H9 (cell line): Measurements from ENCODE around the gene DENND1A. TPM values are rescaled to one million over a fixed set of nuclear protein-coding genes. Genes with fewer than 3 reads are reported as not detected.

Experiments used
- DNase-seq: peaks from one replicate; pipeline ENCODE4 v3.0.0-alpha.2; 2017
- H2AFZ ChIP-seq: one replicate; pipeline ENCODE4 v1.6.1; 2013; ENCODE audit warnings: mild to moderate bottlenecking, low read length, control low read depth, moderate library complexity
- H2AK5ac ChIP-seq: 2 replicates; pipeline ENCODE4 v1.6.1; 2013; ENCODE audit warnings: low read length, control low read depth, mixed read lengths; ENCODE audit not compliant: insufficient read length
- H2BK120ac ChIP-seq: one replicate; pipeline ENCODE4 v1.6.1; 2013; ENCODE audit warnings: low read depth, mild to moderate bottlenecking, low read length, control low read depth, inconsistent platforms; ENCODE audit not compliant: poor library complexity, severe bottlenecking
- H2BK12ac ChIP-seq: 2 replicates; pipeline ENCODE4 v1.6.1; 2013; ENCODE audit warnings: low read length, control low read depth, mixed read lengths, low read depth; ENCODE audit not compliant: insufficient read length
- H2BK15ac ChIP-seq: 2 replicates; pipeline ENCODE4 v1.6.1; 2013; ENCODE audit warnings: low read depth, low read length, control low read depth
- H2BK20ac ChIP-seq: one replicate; pipeline ENCODE4 v1.6.1; 2013; ENCODE audit warnings: low read depth, mild to moderate bottlenecking, low read length, control low read depth, inconsistent platforms; ENCODE audit not compliant: poor library complexity, severe bottlenecking
- H2BK5ac ChIP-seq: 2 replicates; pipeline ENCODE4 v1.6.1; 2013; ENCODE audit warnings: low read length, control low read depth, mixed read lengths; ENCODE audit not compliant: insufficient read length
- H3K14ac ChIP-seq: 2 replicates; pipeline ENCODE4 v1.6.1; 2013; ENCODE audit warnings: low read length, control low read depth; ENCODE audit not compliant: insufficient read depth
- H3K18ac ChIP-seq: 2 replicates; pipeline ENCODE4 v1.6.1; 2013; ENCODE audit warnings: low read depth, mild to moderate bottlenecking, mixed read lengths, low read length, control low read depth; ENCODE audit not compliant: insufficient read length
- H3K23ac ChIP-seq: 2 replicates; pipeline ENCODE4 v1.6.1; 2013; ENCODE audit warnings: low read length, control low read depth, mixed read lengths, low read depth; ENCODE audit not compliant: insufficient read length
- H3K23me2 ChIP-seq: 2 replicates; pipeline ENCODE4 v1.6.1; 2013; ENCODE audit warnings: low read depth, mild to moderate bottlenecking, mixed read lengths, low read length, control low read depth; ENCODE audit not compliant: insufficient read length, poor library complexity, severe bottlenecking
- H3K27ac ChIP-seq: 2 replicates; pipeline ENCODE4 v1.5.1; 2013; ENCODE audit warnings: low read length, control low read depth, mixed read lengths, low read depth; ENCODE audit not compliant: insufficient read length
- H3K27me3 ChIP-seq: 2 replicates; pipeline ENCODE4 v1.6.1; 2013; ENCODE audit warnings: low read length, control low read depth, inconsistent platforms; ENCODE audit not compliant: insufficient read depth
- H3K4ac ChIP-seq: 2 replicates; pipeline ENCODE4 v1.6.1; 2013; ENCODE audit warnings: low read depth, mild to moderate bottlenecking, control low read depth, inconsistent platforms, low read length, moderate library complexity
- H3K4me1 ChIP-seq: 2 replicates; pipeline ENCODE4 v1.6.1; 2013; ENCODE audit warnings: low read length, control low read depth, inconsistent platforms; ENCODE audit not compliant: insufficient read depth
- H3K4me2 ChIP-seq: 2 replicates; pipeline ENCODE4 v1.6.1; 2013; ENCODE audit warnings: low read length, control low read depth, mixed read lengths; ENCODE audit not compliant: insufficient read length, insufficient read depth
- H3K56ac ChIP-seq: 2 replicates; pipeline ENCODE4 v1.6.1; 2013; ENCODE audit warnings: low read depth, mild to moderate bottlenecking, mixed read lengths, low read length, control low read depth; ENCODE audit not compliant: insufficient read length
- H3K79me1 ChIP-seq: 2 replicates; pipeline ENCODE4 v1.6.1; 2013; ENCODE audit warnings: low read depth, mild to moderate bottlenecking, moderate library complexity, low read length, control low read depth, inconsistent platforms; ENCODE audit not compliant: insufficient read depth, poor library complexity, severe bottlenecking
- H3K79me2 ChIP-seq: 2 replicates; pipeline ENCODE4 v1.6.1; 2013; ENCODE audit warnings: low read length, control low read depth, inconsistent platforms; ENCODE audit not compliant: insufficient read depth
- H3K9ac ChIP-seq: 2 replicates; pipeline ENCODE4 v1.6.1; 2013; ENCODE audit warnings: low read length, control low read depth, mixed read lengths; ENCODE audit not compliant: insufficient read length; ENCODE audit errors: extremely low read depth
- H3K9me3 ChIP-seq: one replicate; pipeline ENCODE4 v1.6.1; 2013; ENCODE audit warnings: low read depth, low read length, inconsistent platforms; ENCODE audit not compliant: control insufficient read depth
- H3T11ph ChIP-seq: one replicate; pipeline ENCODE4 v1.6.1; 2013; ENCODE audit warnings: mild to moderate bottlenecking, low read length, control low read depth, inconsistent platforms
- H4K20me1 ChIP-seq: one replicate; pipeline ENCODE4 v1.6.1; 2013; ENCODE audit not compliant: control insufficient read depth, insufficient read length, insufficient read depth
- H4K5ac ChIP-seq: 2 replicates; pipeline ENCODE4 v1.6.1; 2013; ENCODE audit warnings: low read depth, mild to moderate bottlenecking, mixed read lengths, low read length, control low read depth; ENCODE audit not compliant: insufficient read length
- H4K8ac ChIP-seq: replicated peaks from 2 replicates; pipeline ENCODE4 v1.6.1; 2013; ENCODE audit warnings: low read length, control low read depth, mixed read lengths, low read depth; ENCODE audit not compliant: insufficient read length
- H4K91ac ChIP-seq: 2 replicates; pipeline ENCODE4 v1.6.1; 2013; ENCODE audit warnings: low read depth, mild to moderate bottlenecking, moderate library complexity, mixed read lengths, low read length, control low read depth; ENCODE audit not compliant: insufficient read length
- H3K27ac Mint-ChIP-seq, 3 experiments: 2 replicates in 2 of 3; 3 replicates in 1 of 3; pipeline ENCODE4 v1.8.0; 2020 to 2021; ENCODE audit warnings: mixed read lengths in 3 of 3, mild to moderate bottlenecking in 1 of 3, moderate library complexity in 1 of 3
- H3K27me3 Mint-ChIP-seq: 2 replicates; pipeline ENCODE4 v1.8.0; 2021; ENCODE audit warnings: low read depth, mild to moderate bottlenecking, moderate library complexity, mixed read lengths
- H3K36me3 Mint-ChIP-seq, 3 experiments: 2 replicates in 2 of 3; 3 replicates in 1 of 3; pipeline ENCODE4 v1.8.0; 2020 to 2021; ENCODE audit warnings: low read depth in 3 of 3, mixed read lengths in 3 of 3; ENCODE audit not compliant: insufficient read depth in 1 of 3
- H3K4me1 Mint-ChIP-seq, 2 experiments: 2 replicates each; pipeline ENCODE4 v1.8.0; 2020; ENCODE audit warnings: mixed read lengths in 2 of 2
- H3K4me3 Mint-ChIP-seq, 2 experiments: 2 replicates in 1 of 2; 3 replicates in 1 of 2; pipeline ENCODE4 v1.8.0; 2020 to 2021; ENCODE audit warnings: mild to moderate bottlenecking in 2 of 2, mixed read lengths in 2 of 2, moderate library complexity in 1 of 2
- H3K9me3 Mint-ChIP-seq, 2 experiments: 2 replicates in 1 of 2; 3 replicates in 1 of 2; pipeline ENCODE4 v1.8.0; 2020; ENCODE audit warnings: mild to moderate bottlenecking in 2 of 2, mixed read lengths in 2 of 2, moderate library complexity in 1 of 2
- WGBS: extraction: QIAGEN DNeasy Blood & Tissue Kit; methylation state at CpG from one replicate; pipeline ENCODE4 v1.1.7; 2013; ENCODE audit warnings: missing lambda C conversion rate, low lambda C conversion rate, mixed read lengths; ENCODE audit not compliant: insufficient read length; ENCODE audit errors: extremely low coverage; 5-methylcytosine and 5-hydroxymethylcytosine counted together
- total RNA-seq: library from RNA; stranded (reverse); gene quantifications from 2 replicates; pipeline ENCODE4 v1.2.1, GENCODE V29; 2021
- TF ChIP-seq, protein P1 (sequence below): fragments of 200-600 bp; sonication (generic); conservative IDR thresholded peaks from 3 replicates; pipeline ENCODE4 v1.8.0; 2021; ENCODE audit warnings: antibody characterized with exemption, mild to moderate bottlenecking

Gene DENND1A
- total RNA-seq, 1 experiment from 2014 or later, result 20.4 TPM

DNA sequence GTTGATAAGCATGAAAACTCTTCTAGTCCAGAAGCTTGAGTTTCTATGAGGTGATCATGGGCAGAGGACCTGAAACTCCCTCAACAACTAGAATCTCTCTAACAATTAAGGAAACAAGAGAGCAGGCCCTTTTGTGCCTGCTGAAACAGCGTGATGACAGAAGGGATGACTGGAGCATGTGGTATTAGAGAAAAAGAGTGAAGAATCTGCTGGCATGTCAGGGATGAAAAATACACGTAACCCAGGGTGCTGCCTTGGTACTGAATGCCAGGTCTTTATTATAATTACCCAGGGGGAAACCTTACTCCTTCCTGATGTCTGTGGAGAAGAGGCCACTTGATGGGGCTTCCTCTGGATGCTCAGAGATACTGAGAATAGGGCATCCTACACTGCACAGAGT, 406.1 kb downstream of the DENND1A start:
- Histone ChIP-seq H3K9ac (no peak overlapping the region), H2BK20ac (no peak overlapping the region), H3K79me2 (no peaks in the 10 kb centered on the region), H3K14ac (no peak overlapping the region), H3K27me3 (no peaks in the 10 kb centered on the region), H3K23me2 (no peaks in the 10 kb centered on the region), H3K56ac (no peak overlapping the region), H3K27ac (no peak overlapping the region), H3K18ac (no peak overlapping the region), H3K9me3 (no peaks in the 10 kb centered on the region), H4K5ac (no peak overlapping the region), H2BK120ac (no peak overlapping the region), H4K91ac (no peak overlapping the region), H3K4me1 (no peaks in the 10 kb centered on the region), H4K8ac (no peak overlapping the region), H2BK15ac (no peak overlapping the region), H4K20me1 (no peaks in the 10 kb centered on the region), H3K23ac (no peak overlapping the region), H3K4me2 (no peak overlapping the region), H3K4ac (no peak overlapping the region), H3T11ph (no peak overlapping the region), H3K79me1 (no peaks in the 10 kb centered on the region), H2AK5ac (no peak overlapping the region), H2AFZ (no peak overlapping the region), H2BK5ac (no peak overlapping the region), H2BK12ac (no peak overlapping the region)
- no CpG with 5 or more reads among the region's 2 CpGs for WGBS
- H3K27me3 Mint-ChIP-seq, result no peaks in the 10 kb centered on the region
- peaks cover 2 to 7% of the 10 kb centered on the region in 2 experiments; a peak in 2 of 4 replicates for H3K4me1 Mint-ChIP-seq
- H3K9me3 Mint-ChIP-seq, result no peaks in the 10 kb centered on the region
- H3K4me3 Mint-ChIP-seq, result no peak overlapping the region
- no peaks in the 10 kb centered on the region for H3K36me3 Mint-ChIP-seq
- DNase-seq, result no peak
- TF ChIP-seq, protein P1, sequence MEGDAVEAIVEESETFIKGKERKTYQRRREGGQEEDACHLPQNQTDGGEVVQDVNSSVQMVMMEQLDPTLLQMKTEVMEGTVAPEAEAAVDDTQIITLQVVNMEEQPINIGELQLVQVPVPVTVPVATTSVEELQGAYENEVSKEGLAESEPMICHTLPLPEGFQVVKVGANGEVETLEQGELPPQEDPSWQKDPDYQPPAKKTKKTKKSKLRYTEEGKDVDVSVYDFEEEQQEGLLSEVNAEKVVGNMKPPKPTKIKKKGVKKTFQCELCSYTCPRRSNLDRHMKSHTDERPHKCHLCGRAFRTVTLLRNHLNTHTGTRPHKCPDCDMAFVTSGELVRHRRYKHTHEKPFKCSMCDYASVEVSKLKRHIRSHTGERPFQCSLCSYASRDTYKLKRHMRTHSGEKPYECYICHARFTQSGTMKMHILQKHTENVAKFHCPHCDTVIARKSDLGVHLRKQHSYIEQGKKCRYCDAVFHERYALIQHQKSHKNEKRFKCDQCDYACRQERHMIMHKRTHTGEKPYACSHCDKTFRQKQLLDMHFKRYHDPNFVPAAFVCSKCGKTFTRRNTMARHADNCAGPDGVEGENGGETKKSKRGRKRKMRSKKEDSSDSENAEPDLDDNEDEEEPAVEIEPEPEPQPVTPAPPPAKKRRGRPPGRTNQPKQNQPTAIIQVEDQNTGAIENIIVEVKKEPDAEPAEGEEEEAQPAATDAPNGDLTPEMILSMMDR, result no peak
- no peak overlapping the region for H3K27ac Mint-ChIP-seq
